HG03064 (cell line): ENCODE measurements around the gene C1orf21.

Experiments used
- ATAC-seq: cut with Tn5 transposase; IDR thresholded peaks from one replicate; pipeline ENCODE4 v1.9.1; 2021; ENCODE audit warnings: low read depth; ENCODE audit not compliant: unreplicated experiment

Gene C1orf21

GRCh38 chr1:184442260-184442659 is 55.4 kb downstream of the C1orf21 start:
- no peak for ATAC-seq

GRCh38 chr1:184443201-184443600 is 56.4 kb downstream of the C1orf21 start:
- no peak for ATAC-seq

GRCh38 chr1:184443624-184444023 is 56.8 kb downstream of the C1orf21 start:
- ATAC-seq = no peak

GRCh38 chr1:184445997-184446396 is 59.2 kb downstream of the C1orf21 start:
- ATAC-seq = no peak

GRCh38 chr1:184447651-184448185 is 60.9 kb downstream of the C1orf21 start:
- no peak for ATAC-seq

GRCh38 chr1:184449916-184450315 is 63.1 kb downstream of the C1orf21 start:
- ATAC-seq = no peak

- ATAC-seq = no peak
Measured at GRCh38 chr1:184455786-184456185, 69.0 kb downstream of the C1orf21 start.

GRCh38 chr1:184456189-184456588 is 69.4 kb downstream of the C1orf21 start:
- no peak for ATAC-seq

GRCh38 chr1:184457500-184457899 is 70.7 kb downstream of the C1orf21 start:
- no peak for ATAC-seq

GRCh38 chr1:184461321-184461720 is 74.5 kb downstream of the C1orf21 start:
- ATAC-seq = no peak

- no peak for ATAC-seq
Measured at GRCh38 chr1:184462155-184462554, 75.3 kb downstream of the C1orf21 start.

- ATAC-seq = no peak
Measured at GRCh38 chr1:184462990-184463389, 76.2 kb downstream of the C1orf21 start.

- ATAC-seq = no peak
Measured at GRCh38 chr1:184463680-184464079, 76.9 kb downstream of the C1orf21 start.

GRCh38 chr1:184464757-184465156 is 77.9 kb downstream of the C1orf21 start:
- no peak for ATAC-seq

GRCh38 chr1:184465489-184466146 is 78.8 kb downstream of the C1orf21 start:
- ATAC-seq = no peak

- ATAC-seq = no peak
Measured at GRCh38 chr1:184467295-184467694, 80.5 kb downstream of the C1orf21 start.

GRCh38 chr1:184469396-184469795 is 82.6 kb downstream of the C1orf21 start:
- no peak for ATAC-seq

- no peak for ATAC-seq
Measured at GRCh38 chr1:184471686-184472085, 84.9 kb downstream of the C1orf21 start.

GRCh38 chr1:184472136-184472535 is 85.3 kb downstream of the C1orf21 start:
- no peak for ATAC-seq

- ATAC-seq = no peak
Measured at GRCh38 chr1:184473176-184473966, 86.5 kb downstream of the C1orf21 start.

GRCh38 chr1:184476187-184476586 is 89.4 kb downstream of the C1orf21 start:
- ATAC-seq = no peak
